Caki2 (cell line): ENCODE data around the gene KHK. TPM values are rescaled to one million over a fixed set of nuclear protein-coding genes. Genes with fewer than 3 reads are reported as not detected.
A peak's percentile ranks its signal among the peaks of the same experiment; 100 is the strongest.
"Not testable (repeated sequence)": the region's sequence is repeated elsewhere in the genome, so short reads cannot be mapped to it uniquely, and the experiment has no call there.

Source experiments
- DNase-seq: peaks from one replicate; pipeline ENCODE4 v3.0.0-alpha.2; 2015; ENCODE audit warnings: low read depth
- in situ Hi-C: cut with HindIII; loops from 2 replicates; pipeline ENCODE4 v1.10.0; 2016; ENCODE audit warnings: low sequenced_read_pairs, low pct_unique_long_range_greater_than_20kb, mixed read lengths
- total RNA-seq: library from RNA; depleted of rRNA; stranded (reverse); fragments of >200 nt; shearing (Covaris generic); gene quantifications from 2 replicates; pipeline ENCODE4 v1.2.3, GENCODE V29; 2014; ENCODE audit warnings: low replicate concordance

Gene KHK
- total RNA-seq, 1 experiment from 2014 or later, result 3.2 TPM

DNA sequence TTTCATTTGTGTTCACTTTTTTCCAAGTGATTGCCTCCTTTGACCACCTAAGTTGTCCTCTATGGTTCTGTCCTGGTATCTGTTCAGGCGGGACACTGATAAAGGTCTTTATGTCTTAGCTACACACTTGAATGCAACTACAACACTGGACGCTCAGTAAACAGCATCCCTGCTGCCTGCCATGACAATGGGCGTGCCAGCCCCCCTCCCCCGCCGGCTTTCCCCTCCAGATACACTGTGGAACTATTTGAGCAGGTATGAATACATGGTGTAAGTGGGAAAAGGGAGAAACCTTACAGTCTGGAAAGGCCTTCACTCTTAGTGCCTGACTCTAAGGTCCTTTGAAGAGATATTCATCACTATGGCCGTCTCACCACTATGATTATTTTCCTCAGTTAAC is 29.4 kb upstream of the KHK start:
- in situ Hi-C loops, result no loop called here
- DNase-seq, result no peak

- in situ Hi-C loops, result no loop called here
- DNase-seq, result no peak
Measured at GRCh38 chr2:27058210-27058609, 28.4 kb upstream of the KHK start.

DNA sequence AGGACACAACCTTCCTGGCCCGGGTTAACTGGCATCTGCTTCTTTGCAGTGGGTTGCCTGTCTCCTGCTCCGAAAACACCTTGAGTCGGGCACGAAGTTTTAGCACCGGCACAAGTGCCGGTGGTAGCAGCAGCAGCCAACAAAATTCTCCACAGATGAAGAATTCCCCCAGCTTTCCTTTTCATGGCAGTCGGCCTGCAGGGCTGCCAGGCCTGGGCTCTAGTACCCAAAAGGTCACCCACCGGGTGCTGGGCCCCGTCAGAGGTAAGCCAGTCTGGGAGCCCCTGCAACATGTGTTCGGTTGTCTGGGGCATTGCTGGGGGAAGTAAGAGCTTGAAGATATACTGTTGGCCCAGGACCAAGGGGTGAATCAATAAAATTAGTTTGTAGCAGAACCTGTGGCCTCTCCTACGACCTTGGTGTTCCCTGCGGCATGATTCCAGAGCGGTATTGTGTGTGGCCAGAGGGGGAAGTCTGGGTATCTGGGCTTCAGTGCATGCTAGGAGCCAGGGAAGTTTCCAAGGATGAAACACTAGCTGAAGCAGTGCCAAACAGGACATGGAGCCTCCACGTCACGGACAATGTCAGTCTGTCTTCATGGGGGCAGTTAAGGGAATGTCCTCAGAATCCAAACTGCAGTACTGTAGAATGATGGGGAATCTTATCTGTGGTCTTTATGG is 27.3 kb upstream of the KHK start:
- in situ Hi-C loops, result no loop called here

GRCh38 chr2:27060323-27060722 is 26.2 kb upstream of the KHK start:
- in situ Hi-C loops, result no loop called here
- DNase-seq, result no peak

More for the DNA sequence above, 27.3 kb upstream of the KHK start:
- no peak for DNase-seq

DNA sequence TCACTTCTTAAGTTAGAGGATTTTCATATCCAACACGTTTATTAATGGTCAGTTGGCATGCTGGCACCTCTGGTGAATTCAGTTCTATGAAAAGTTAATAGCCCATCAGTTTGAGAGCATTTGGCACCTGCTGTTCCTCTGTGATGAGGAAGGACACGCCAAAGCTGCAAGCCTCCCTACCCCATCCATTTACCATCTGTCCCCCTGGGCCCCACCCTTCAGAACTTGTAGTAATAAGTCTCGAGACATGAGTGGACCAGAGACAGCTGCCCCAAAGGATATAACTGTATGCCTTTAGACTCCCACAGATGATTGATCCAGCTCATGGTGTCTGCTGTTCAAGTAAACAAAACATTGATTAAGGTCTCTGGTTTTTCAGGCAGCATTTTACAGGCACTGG is 21.4 kb upstream of the KHK start:
- in situ Hi-C loops, result no loop called here
- DNase-seq, result no peak

- no peak for DNase-seq
- in situ Hi-C loops, result no loop called here
Measured at GRCh38 chr2:27067385-27067784, 19.2 kb upstream of the KHK start.

GRCh38 chr2:27069436-27069835 is 17.1 kb upstream of the KHK start:
- no peak for DNase-seq
- in situ Hi-C loops, result no loop called here

- DNase-seq, result no peak
- in situ Hi-C loops, result no loop called here
Measured at GRCh38 chr2:27069961-27070618, 16.5 kb upstream of the KHK start.

GRCh38 chr2:27070653-27071276 is 15.8 kb upstream of the KHK start:
- DNase-seq, result no peak
- in situ Hi-C loops, result no loop called here

DNA sequence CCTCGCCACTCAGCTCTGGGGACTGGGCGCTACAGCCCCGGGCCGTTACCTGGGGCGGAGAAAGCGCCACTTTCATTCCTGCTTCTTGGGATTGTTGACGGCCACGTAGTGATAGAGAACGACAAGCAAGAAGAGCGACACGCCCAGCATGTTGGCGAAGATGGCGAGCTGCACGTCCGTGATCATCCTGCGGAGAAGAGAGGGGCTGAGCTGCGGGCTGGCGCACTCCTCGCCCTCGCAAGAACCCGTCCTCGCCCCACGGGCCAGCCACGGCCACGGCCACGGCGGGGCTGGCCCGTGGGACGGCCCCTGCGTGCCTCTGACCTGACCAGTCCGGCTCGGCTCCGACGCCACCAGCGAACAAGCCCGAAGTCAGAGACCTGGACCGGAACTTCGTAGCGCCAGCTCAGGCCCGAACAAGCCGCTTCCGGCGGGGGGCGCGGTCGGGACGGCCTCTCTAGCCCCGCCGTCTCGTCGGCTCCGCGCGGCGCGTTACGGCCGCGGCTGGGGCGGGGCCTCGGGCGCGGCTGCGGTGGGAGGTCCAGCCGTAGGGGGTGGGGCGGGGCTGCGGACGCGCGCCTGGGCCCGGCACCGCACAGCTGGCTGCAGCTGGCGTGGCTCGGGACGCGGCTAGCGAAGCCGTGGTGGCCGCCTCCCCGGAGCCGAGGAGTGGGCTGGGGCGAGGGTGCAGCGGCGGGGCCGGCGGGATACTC is 15.1 kb upstream of the KHK start, which contains the start of gene OST4:
Gene OST4, minus strand, starts transcription at position 378 of the 713 bp plus-strand sequence.
- in situ Hi-C loops, result no loop called here
- DNase-seq, result peak; percentile 89

DNA sequence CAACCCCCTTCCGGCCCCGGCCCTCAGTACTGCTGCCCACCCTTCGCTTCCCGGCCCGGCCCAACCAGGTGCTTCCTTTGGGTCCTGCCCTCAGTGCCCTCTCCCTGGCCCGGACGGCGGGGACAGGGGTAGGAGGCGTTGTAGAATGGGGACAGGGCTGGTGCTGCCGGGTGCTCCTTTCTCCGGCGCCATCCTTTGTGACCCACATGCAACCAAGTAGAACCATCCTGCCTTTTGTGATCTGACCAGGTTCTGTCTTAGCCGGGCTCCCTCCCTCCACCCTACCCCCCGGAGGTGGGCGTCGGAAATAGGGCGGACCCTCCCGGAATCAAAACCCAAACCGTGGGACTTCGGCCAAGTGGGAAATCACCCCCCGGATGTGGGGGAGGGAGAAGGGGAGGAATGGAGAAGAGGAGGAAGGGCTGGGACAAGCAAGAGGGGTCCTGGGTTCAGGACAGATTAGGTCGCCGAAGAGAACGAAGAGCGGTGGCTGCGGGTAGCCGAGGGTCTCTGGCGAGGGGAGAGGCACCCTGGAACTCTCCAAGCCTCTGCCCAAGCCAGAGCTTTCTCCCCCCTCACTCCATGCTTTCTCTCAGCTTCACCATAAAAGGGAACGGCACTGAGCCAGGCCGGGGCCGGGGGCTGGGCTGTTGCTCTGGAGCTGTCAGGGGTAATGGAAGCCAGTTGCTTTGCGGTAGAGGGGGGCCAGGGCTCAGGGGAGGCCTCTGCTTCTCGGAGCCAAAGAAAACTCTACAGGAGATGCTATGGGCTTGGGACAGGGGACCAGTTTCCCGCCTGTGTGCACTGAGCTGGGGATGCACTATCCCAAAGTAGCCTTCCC is 14.4 kb upstream of the KHK start:
- in situ Hi-C loops, result no loop called here
- DNase-seq, result no peak

GRCh38 chr2:27072920-27073319 is 13.7 kb upstream of the KHK start:
- in situ Hi-C loops, result no loop called here
- no peak for DNase-seq

DNA sequence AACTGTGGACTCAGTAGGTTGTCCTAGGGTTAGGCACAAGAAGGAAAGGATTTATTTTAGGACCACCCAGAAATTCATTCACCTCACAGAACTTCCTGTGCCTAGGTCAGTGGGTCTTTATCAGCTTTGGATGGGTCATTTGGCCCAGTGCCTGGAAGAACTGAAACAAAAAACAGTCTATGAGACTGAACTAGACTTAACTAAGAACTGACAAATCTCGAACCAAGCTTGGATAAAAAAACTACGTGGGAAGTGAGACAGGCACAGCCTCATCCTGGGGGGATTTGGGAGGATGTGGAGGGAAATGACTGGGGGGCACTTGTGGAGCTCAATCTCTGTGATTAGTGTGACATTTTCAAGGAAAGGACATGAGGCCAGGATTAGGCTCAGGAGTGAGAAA is 12.8 kb upstream of the KHK start:
- DNase-seq, result no peak
- in situ Hi-C loops, result no loop called here

DNA sequence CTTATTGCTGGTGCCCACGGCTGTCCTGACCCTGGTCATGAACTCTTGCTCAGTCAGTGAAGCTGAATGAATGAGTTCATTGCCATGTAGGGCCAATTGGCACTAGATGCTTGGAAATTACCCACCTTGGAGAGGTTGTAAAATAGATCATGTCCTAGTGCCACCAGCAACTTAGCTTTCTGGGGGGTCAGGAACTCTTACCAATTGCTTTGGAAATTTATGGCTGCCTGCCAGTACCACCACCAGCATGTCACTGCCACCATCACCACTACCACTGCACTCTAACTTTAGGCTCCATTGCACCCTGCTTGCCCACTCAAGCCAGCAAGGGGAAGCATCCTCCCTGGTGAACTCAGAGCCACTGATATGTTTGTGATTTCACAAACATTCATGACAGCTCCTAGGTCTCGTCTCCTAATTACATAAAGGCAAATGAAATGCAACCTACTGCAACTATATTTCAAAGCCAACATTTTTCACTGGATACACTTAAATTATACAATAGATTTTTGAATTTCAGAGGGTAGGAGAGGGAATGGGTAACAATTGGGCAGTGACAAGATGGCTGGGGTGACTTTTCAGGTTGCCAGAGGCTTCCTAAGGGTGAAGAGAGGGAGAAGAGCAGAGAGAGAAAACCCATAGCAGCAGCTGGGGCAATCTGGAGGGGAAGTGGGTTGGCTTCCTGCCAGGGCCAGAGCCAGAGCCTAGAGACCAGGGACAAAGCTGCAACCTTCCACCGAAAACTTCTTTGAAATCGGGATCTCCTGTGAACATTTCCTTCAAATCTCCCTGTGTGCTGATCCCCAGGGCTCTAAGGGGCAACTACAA is 11.6 kb upstream of the KHK start:
- in situ Hi-C loops, result loop anchor here (25.0 kb wide), 1 partner anchor 187 kb away; the partner anchor contains the start of gene SLC30A3
- DNase-seq, result no peak

DNA sequence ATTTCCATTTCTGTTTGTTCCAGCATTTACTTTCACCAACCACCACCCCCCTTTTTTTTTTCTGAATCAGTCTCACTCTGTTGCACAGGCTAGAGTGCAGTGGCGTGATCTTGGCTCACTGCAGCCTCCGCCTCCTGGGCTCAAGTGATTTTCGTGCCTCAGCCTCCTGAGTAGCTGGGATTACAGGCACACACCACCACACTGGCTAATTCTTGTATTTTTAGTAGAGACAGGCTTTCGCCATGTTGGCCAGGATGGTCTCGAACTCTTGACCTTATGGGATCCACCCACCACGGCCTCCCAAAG is 11.1 kb upstream of the KHK start:
- not testable (repeated sequence) for DNase-seq
- in situ Hi-C loops, result loop anchor here (25.0 kb wide), 1 partner anchor 187 kb away; the partner anchor contains the start of gene SLC30A3

DNA sequence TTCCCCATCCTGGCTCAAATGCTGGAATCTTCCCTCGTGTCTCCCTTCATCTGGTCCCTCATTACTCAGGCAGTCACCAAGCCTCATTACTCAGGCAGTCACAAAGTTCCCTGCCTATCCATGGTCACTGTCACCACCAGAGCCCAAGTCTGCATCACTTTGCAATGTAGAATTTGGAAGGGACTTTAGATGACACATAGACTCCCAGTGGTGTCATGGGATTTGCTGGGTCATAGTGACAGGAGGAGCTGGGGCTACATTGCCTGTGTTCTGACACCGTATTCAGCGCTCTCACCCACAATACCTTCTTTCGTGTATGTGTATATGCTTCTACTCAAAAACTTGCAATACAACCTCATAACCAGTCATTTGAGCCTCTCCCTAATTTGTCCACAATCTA is 10.2 kb upstream of the KHK start:
- in situ Hi-C loops, result loop anchor here (25.0 kb wide), 1 partner anchor 186 kb away; the partner anchor contains the start of gene SLC30A3
- DNase-seq, result no peak

GRCh38 chr2:27077231-27077630 is 9.3 kb upstream of the KHK start:
- DNase-seq, result no peak
- in situ Hi-C loops, result loop anchor here (25.0 kb wide), 1 partner anchor 185 kb away; the partner anchor contains the start of gene SLC30A3
